Mucosa of stomach (tissue), 1 donor: ENCODE results near the gene SPACA7.

ENCODE experiments used
- H3K27me3 ChIP-seq: one replicate; pipeline ENCODE4 v1.7.0; 2013; ENCODE audit warnings: mild to moderate bottlenecking, low read length; ENCODE audit not compliant: control insufficient read depth, insufficient read depth
- H3K36me3 ChIP-seq: one replicate; pipeline ENCODE4 v1.7.0; 2013; ENCODE audit warnings: low read length; ENCODE audit not compliant: control insufficient read depth, insufficient read depth
- H3K4me1 ChIP-seq: one replicate; pipeline ENCODE4 v1.7.0; 2013; ENCODE audit warnings: mild to moderate bottlenecking, low read length; ENCODE audit not compliant: control insufficient read depth, insufficient read depth
- H3K4me3 ChIP-seq: one replicate; pipeline ENCODE4 v1.7.0; 2013; ENCODE audit warnings: low read length
- H3K9ac ChIP-seq: one replicate; pipeline ENCODE4 v1.7.0; 2013; ENCODE audit warnings: mild to moderate bottlenecking, low read length, moderate library complexity
- H3K9me3 ChIP-seq: one replicate; pipeline ENCODE4 v1.7.0; 2013; ENCODE audit warnings: mild to moderate bottlenecking, low read length, moderate library complexity; ENCODE audit not compliant: control insufficient read depth
- donor health status: Pancreatic carcinoma.

SPACA7 gene

GRCh38 chr13:112466132-112467058, 90.2 kb downstream of the SPACA7 start:
- H3K4me3 ChIP-seq: no peak overlapping the region
- no peaks in the 10 kb centered on the region for H3K9me3 ChIP-seq
- no peak overlapping the region for H3K9ac ChIP-seq
- no peaks in the 10 kb centered on the region for H3K4me1 ChIP-seq
- no peaks in the 10 kb centered on the region for H3K27me3 ChIP-seq
- no peaks in the 10 kb centered on the region for H3K36me3 ChIP-seq

DNA sequence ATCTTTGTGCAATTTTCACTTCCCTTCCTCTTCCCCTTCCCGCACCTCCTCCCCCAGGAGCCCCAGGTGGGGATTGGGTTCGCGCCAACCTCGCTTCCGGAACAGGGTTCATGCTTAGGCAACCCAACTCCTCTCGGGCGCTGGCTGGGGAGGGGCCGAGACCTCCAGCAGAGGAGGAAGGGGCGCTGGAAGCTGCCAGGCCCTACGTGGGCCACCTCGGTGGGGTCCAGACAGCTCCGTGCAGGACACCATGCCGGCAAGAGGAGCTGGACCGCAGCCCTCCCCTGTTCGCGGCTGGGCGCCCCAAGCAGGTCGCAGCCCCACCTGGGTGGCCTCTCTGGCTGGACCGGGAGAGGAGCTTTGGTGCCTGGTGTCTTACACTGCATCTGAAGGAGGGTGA, 91.1 kb downstream of the SPACA7 start:
- H3K4me1 ChIP-seq: no peaks in the 10 kb centered on the region

DNA sequence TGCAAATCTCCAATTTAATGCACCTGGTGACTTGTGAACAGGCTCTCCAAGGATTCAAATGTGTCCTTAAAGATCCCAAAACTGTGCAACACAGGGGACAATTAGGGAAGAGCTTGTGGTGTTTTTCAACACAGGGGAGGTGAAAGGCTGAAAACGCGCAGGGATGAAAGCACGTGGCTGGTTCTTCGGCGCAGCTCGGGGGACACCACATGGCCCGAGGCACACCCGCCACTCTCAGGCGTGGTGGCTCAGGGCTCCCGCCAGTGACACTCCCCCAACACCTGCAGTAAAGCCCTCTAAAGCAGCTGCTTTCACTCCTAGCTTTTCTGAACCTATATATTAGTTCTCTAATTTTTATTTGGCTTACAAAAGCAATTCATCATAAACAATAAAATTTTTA, 91.9 kb downstream of the SPACA7 start:
- no peaks in the 10 kb centered on the region for H3K27me3 ChIP-seq
- H3K9ac ChIP-seq: no peak overlapping the region
- H3K4me3 ChIP-seq: no peak overlapping the region
- H3K4me1 ChIP-seq: no peaks in the 10 kb centered on the region
- no peaks in the 10 kb centered on the region for H3K36me3 ChIP-seq
- no peaks in the 10 kb centered on the region for H3K9me3 ChIP-seq

More for the DNA sequence above, 91.1 kb downstream of the SPACA7 start:
- Histone ChIP-seq H3K4me3 (no peak overlapping the region), H3K27me3 (no peaks in the 10 kb centered on the region), H3K36me3 (no peaks in the 10 kb centered on the region), H3K9me3 (no peaks in the 10 kb centered on the region), H3K9ac (no peak overlapping the region)

- Histone ChIP-seq H3K36me3 (no peaks in the 10 kb centered on the region), H3K9ac (no peak overlapping the region)
These were observed 93.1 kb downstream of the SPACA7 start for GRCh38 chr13:112469071-112469745.

DNA sequence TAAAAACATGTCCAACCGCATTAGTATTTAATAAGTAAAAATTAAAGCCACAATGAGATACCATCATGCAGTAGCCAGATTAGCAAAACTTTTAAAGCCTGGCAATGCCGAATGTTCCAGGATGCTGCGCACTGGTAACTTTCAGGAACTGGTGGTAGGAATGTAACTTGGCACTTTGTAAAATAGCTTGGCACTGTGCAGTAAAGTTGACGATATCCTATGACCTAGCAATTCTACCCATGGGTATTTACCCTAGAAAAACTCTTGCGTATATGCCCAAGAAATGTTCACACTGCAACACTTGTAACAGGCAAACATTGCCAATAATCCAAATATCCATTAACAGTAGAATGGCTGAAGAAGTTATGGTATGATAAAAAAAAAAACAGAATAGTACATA, 97.7 kb downstream of the SPACA7 start:
- Histone ChIP-seq H3K4me3 (no peak overlapping the region), H3K4me1 (no peaks in the 10 kb centered on the region), H3K36me3 (no peaks in the 10 kb centered on the region), H3K27me3 (no peaks in the 10 kb centered on the region), H3K9me3 (no peaks in the 10 kb centered on the region), H3K9ac (no peak overlapping the region)

More at GRCh38 chr13:112469071-112469745, 93.1 kb downstream of the SPACA7 start:
- no peak overlapping the region for H3K4me3 ChIP-seq
- no peaks in the 10 kb centered on the region for H3K27me3 ChIP-seq
- no peaks in the 10 kb centered on the region for H3K4me1 ChIP-seq
- H3K9me3 ChIP-seq: no peaks in the 10 kb centered on the region

DNA sequence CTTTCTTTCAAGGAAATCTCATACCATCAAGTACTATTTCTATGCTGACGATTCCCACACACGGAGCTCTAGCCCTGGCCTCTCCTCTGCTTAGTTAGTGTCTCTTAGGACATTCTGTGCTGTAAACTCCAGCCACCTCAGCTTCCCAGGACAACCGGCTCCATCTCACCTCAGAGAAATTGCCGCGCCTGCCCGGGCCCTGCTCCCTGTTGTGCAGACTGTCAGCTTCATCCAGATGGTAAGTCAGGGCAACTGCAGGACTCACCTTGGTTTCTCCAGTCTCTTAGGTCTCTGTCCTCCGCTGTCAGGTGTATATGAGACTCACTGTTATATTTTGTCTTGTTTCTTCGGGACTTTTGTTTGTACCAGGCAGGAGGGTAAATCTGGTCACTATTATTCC, 98.7 kb downstream of the SPACA7 start:
- no peaks in the 10 kb centered on the region for H3K27me3 ChIP-seq
- H3K4me1 ChIP-seq: no peaks in the 10 kb centered on the region
- no peaks in the 10 kb centered on the region for H3K36me3 ChIP-seq
- no peaks in the 10 kb centered on the region for H3K9me3 ChIP-seq
- no peak overlapping the region for H3K4me3 ChIP-seq
- H3K9ac ChIP-seq: no peak overlapping the region

- Histone ChIP-seq H3K4me1 (no peaks in the 10 kb centered on the region), H3K4me3 (no peak overlapping the region), H3K9ac (no peak overlapping the region), H3K27me3 (no peaks in the 10 kb centered on the region), H3K9me3 (no peaks in the 10 kb centered on the region), H3K36me3 (no peaks in the 10 kb centered on the region)
These were observed 99.7 kb downstream of the SPACA7 start for GRCh38 chr13:112475889-112476288.

DNA sequence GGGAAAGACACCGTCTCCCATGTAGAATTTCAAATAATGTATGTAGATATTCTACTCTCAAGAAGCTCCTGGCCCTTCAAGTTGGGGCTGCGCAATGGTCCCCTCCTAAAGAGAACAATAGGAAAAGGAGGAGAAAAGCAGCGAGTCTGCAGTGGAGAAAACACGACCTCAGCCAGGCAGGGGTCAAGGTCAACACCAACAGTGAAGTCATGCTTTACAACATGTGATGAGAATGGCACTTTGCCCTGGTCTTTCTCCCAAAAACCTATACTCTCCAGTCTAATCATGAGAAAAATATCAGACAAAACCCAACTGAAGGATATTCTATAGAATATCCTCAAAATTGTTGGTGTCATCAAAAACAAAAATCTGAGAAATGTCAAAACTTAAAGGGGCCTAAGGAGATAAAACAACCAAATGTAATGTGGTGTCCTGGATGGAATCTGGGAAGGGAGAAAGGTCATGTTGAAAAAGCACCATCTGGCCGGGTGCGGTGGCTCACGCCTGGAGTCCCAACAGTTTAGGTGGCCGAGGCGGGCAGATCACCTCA, 101.0 kb downstream of the SPACA7 start:
- H3K9ac ChIP-seq: no peak overlapping the region
- H3K4me1 ChIP-seq: no peaks in the 10 kb centered on the region
- no peaks in the 10 kb centered on the region for H3K36me3 ChIP-seq
- no peak overlapping the region for H3K4me3 ChIP-seq
- H3K9me3 ChIP-seq: no peaks in the 10 kb centered on the region
- no peaks in the 10 kb centered on the region for H3K27me3 ChIP-seq

DNA sequence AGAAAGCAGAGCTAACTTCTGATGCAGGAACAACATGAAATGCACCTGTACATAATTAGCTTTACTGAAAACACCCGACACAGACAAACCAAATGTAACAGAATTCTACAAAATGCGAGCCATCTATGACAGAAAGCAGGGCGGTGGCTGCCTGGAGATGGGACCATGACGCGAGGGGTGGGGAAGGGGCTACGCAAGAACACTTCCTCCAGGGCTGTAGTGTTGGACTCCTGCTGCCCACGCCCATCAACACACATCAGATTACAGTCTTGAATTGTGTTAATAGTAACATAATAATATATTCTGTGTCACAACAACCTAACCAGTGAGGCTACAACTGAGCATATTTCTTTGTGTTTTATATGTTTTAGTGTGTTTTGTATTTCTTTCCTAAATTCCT, 103.2 kb downstream of the SPACA7 start:
- no peak overlapping the region for H3K4me3 ChIP-seq
- no peaks in the 10 kb centered on the region for H3K36me3 ChIP-seq
- no peaks in the 10 kb centered on the region for H3K9me3 ChIP-seq
- no peaks in the 10 kb centered on the region for H3K4me1 ChIP-seq
- H3K9ac ChIP-seq: no peak overlapping the region
- H3K27me3 ChIP-seq: no peaks in the 10 kb centered on the region

GRCh38 chr13:112481458-112481857, 105.3 kb downstream of the SPACA7 start:
- Histone ChIP-seq H3K9ac (no peak overlapping the region), H3K27me3 (no peaks in the 10 kb centered on the region), H3K4me3 (no peak overlapping the region), H3K36me3 (no peaks in the 10 kb centered on the region), H3K4me1 (no peaks in the 10 kb centered on the region), H3K9me3 (no peaks in the 10 kb centered on the region)

GRCh38 chr13:112483299-112483698, 107.1 kb downstream of the SPACA7 start:
- H3K4me1 ChIP-seq: no peaks in the 10 kb centered on the region
- no peaks in the 10 kb centered on the region for H3K9me3 ChIP-seq
- H3K36me3 ChIP-seq: no peaks in the 10 kb centered on the region
- H3K4me3 ChIP-seq: no peak overlapping the region
- no peak overlapping the region for H3K9ac ChIP-seq
- no peaks in the 10 kb centered on the region for H3K27me3 ChIP-seq
